IPS DF 4.7 (cell line): ENCODE measurements around the gene NMUR1.

Experiments used
- DNase-seq: peaks from one replicate; pipeline ENCODE4 v3.0.0-alpha.2; 2013; ENCODE audit warnings: low spot score; ENCODE audit errors: extremely low read depth

The NMUR1 gene

DNA sequence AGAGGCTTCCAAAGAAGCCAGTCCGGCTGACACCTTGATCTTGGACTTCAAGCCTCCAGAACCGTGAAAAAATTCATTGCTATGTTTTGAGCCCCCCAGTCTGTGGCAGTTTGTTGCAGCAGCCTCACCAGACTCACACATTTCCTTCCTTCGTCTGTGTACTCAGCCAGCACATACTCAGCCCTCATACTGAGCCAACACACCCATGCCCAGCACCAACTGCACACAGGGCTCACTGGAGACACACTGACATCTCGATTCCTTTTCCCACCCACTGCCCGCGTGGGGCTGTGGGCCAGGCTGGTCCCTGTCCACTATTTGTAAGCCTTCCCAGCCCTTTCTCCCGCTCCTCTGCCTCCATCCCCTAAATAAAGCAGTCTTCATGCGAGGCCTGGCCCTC, 24.1 kb upstream of the NMUR1 start:
- DNase-seq = no peak

- DNase-seq = no peak
Measured at GRCh38 chr2:231552752-231553151, 22.5 kb upstream of the NMUR1 start.

DNA sequence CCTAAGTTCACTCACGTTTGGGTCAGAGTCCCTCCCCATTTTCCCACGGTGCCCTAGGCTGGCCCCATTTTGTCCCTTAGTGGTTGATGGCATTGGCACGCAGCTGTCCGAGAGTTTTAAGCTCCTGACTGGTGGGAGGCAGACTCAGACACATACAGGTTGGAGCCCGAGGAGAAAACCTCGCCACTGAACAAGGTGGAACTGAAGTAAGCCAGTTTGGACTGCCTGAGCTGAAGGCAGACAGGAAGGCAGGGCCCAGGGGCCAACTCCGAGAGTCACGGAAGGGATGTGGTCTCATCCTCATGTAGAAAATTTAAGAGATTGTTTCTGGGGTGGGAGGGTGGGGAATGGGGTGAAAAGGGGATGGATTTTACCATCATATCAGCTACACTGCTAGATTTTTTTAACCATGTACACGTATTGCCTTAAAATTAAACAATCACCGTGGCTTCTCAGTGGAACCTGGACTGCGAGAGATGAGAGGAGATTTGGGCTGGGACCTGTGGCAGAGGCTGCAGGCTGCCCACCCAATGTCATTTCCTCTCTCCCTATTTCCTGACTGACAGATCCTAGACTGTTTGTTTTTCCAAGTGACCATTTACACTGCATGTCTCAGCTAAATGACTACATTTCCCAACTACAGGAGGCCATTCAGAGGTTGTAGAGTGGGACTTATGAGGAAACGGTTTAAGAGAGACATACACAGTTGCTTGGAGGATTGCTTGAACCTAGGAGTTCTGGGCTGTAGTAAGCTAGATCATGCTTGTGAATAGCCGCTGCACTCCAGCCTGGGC, 19.4 kb upstream of the NMUR1 start:
- DNase-seq = no peak

DNA sequence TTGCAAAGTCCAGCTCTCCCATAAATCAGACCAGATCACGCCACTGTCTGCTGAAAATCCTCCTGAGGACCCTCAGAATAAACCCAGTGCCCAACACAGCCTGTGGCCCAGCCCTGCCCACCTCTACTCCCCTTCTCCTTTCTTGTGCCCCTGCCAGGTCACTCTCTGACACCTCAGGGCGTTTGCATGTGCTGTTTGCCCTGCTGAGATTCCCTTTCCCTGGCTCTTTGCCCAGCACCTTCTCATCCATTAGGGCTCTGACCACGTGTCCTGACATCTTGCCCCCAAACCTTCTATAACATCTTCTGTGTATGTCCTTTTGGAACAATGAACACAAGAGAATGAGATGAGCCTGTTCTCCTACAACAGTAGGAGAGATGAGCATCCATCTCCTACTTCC, 18.5 kb upstream of the NMUR1 start:
- DNase-seq = no peak

DNA sequence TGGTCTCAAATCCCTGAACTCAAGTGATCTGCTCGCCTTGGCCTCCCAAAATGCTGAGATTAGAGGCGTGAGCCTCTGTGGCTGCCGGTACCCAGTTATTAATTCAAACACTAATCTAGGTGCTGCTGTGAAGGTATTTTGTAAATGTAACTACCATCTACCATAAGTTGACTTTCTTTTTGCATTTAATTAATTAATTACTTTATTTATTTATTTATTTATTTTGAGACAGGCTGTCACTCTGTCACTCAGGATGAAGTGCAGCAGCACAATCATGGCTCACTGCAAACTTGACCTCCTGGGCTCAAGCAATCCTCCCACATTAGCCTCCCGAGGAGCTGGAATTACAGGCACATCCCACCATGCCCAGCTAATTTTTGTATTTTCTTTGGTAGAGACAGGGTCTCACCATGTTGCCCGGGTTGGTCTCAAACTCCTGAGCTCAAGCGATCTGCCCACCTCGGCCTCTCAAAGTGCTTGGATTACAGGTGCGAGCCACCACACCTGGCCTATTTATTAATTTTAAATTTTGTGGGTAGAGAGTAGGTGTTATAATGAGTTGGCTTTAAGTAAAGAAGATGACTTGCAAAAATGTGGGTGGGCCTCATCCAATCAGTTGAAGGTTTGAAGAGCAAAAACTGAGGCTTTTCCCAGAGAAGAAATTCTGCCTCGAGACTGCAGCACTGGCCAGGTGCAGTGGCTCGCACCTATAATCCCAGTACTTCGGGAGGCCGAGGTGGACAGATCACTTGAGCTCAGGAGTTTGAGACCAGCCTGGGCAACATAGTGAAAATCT, 17.3 kb upstream of the NMUR1 start:
- no peak for DNase-seq

DNA sequence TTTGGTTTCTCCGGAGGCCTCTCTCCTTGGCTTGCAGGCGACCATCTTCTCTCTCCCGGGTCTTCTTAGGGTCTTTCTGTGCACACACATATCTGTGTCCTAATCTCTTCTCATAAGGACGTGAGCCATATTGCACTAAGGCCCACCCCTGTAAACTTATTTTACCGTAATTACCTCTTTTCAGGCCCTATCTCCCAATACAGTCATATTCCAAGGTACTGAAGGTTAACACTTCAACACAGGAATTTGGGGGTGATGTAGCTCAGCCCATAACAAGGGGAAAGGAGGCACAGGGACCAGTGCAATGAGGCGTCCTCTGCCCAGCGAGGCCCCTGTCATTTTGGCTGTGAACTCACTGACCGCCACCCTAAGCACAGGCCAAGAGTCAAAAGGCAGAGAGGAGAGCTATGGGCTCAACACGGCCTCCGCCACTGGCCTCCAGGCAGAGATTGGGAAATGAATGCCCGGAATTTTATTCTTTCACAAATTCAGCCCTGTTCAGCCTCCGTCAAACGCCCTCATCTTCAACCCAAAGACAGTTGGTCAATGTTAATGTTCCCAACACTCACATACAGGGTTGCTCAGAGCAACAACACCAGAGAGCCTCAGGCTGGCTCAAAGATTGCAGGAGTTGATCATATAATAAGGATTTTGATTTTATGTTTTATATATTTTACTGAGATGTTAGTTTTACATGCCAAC, 15.9 kb upstream of the NMUR1 start:
- no peak for DNase-seq

- no peak for DNase-seq
Measured at GRCh38 chr2:231545105-231545902, 15.1 kb upstream of the NMUR1 start.

GRCh38 chr2:231542136-231542535, 11.9 kb upstream of the NMUR1 start:
- no peak for DNase-seq

DNA sequence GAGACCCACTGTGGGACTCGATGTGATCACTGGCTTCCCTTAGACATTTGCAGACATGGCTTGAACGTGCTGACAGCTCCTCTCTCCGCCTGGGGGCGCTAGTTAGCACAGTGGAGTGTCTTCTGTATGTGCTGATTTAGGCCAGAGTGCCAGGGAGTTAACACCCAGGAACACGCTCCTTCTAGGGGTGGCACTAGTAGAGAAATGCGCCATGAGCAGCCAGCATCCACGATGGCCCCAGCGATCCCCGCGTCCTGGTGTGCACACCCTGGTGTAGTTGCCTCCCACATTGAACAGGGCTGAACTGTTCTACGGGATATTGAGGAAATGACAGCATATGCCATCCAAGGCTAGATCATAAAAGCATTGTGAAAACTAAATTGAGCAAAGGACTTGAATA, 11.4 kb upstream of the NMUR1 start:
- DNase-seq = peak; percentile 53

- no peak for DNase-seq
Measured at GRCh38 chr2:231539991-231540390, 9.7 kb upstream of the NMUR1 start.

- no peak for DNase-seq
Measured at GRCh38 chr2:231535961-231536360, 5.7 kb upstream of the NMUR1 start.

- DNase-seq = no peak
Measured at GRCh38 chr2:231533777-231534125, 3.5 kb upstream of the NMUR1 start.

DNA sequence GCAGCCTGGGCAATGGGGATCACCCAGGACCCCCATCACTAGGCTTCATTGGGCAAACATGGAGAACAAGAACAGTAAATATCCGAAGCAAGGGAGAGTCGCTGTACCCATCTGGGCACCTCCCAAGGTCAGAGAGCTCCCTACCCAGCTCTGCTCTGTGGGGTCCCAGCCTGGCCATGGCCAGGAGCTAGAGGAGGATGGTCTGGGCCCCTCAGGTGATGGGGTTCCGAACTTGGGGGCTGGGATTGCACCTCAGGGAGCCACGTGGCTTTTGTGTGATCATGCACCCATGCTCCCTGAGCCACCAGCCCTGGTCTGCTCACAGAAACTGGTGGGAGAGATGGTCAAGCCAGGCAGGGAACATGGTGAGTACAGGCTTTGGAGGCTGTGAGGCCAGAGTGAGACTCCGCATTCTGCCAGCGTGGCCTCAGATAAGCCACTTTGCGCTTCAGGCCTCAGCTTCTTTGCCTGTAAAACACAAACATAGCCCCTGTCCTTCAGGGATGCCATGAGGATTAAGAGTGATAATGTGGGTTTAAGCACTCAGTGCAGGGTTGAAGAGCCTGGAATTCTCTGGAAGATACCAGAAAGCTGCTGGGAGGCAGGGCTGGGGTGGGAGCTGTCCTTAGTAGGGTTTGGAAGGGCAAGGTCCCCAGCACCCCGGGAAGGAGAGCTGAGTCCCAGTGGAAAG, 3.0 kb upstream of the NMUR1 start:
- no peak for DNase-seq

- no peak for DNase-seq
Measured at GRCh38 chr2:231532756-231533035, 2.5 kb upstream of the NMUR1 start.

DNA sequence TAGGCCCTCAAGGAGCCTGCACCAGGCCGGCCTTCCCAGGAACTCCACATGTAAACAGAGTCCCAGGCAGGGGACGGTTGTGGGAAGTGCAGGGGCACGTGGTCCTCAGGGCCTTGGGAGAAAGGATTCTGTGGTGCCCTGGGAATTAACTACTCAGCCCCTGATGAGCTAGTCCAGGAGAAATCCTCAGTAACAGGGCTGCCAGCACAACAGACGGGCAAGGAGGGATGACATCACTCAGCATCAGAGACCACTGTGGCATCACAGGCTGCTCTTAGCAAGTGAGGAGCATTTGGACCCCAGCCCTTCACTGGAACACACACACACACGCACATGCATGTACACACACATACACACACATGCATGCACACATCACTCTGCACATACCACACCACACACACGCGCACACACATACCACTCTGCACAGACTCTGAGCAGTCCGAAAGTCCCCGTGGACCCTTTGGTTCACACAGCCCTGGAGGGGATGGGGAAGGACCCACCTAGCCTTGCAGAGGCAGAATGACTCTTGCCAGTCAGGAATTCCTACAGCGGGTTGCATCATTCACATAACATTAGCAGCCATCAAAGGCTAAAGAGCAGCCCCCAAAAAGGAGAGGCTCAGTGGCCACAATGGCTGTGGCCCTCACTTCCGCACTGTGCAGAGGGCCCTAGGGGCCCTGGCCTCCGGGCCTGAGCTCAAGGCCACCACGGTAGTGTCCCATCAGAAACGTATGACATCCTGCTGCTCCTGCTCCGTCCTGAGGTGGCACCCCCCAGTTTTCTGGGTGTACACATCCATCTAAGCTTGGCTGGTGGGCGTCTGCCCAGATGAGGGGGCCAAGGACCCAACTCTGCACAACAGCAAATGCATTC, 1.9 kb upstream of the NMUR1 start:
- no peak for DNase-seq

DNA sequence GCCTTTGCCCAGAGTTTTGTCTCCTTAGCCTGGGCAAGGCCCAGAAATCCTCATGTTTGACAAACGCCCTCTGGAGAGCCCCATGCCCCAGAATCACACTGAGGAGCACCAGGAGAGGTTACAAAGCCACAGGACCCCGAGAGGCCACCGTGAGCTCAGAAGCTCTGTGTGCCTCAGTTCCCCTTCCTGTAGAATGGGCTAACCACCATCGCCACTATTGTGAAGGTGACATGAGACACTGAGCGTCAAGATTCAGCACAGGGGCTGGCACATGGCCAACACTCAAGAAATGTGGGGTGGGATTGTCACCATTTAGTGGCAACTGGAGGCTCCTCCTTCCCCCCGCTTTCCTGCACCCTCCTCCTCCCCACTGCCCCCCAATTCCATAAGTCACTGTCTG, 1.2 kb upstream of the NMUR1 start:
- no peak for DNase-seq

- DNase-seq = no peak
Measured at GRCh38 chr2:231528636-231529030, 1.6 kb downstream of the NMUR1 start.

GRCh38 chr2:231527955-231528635, 2.1 kb downstream of the NMUR1 start:
- DNase-seq = no peak

DNA sequence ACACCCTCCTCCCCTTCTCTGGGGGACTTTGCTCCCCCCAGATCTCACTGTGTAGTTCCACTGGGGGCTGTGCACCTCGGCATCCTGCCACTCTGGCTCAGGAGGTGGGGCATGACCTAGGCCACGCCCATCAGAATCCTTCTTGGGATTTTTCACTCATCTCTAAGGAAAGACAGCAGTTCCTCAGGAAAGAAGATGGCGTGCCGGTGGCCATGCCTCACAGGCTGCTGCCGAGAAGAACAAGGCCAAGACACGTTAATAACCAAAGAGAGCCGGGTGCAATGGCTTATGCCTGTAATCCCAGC, 3.2 kb downstream of the NMUR1 start:
- DNase-seq = no peak
